ENCODE results near the gene HMGXB4. TPM values are rescaled to one million over a fixed set of nuclear protein-coding genes. Genes with fewer than 3 reads are reported as not detected.

Gene HMGXB4
- polyA plus RNA-seq, 1 donor: 18.6 TPM

DNA sequence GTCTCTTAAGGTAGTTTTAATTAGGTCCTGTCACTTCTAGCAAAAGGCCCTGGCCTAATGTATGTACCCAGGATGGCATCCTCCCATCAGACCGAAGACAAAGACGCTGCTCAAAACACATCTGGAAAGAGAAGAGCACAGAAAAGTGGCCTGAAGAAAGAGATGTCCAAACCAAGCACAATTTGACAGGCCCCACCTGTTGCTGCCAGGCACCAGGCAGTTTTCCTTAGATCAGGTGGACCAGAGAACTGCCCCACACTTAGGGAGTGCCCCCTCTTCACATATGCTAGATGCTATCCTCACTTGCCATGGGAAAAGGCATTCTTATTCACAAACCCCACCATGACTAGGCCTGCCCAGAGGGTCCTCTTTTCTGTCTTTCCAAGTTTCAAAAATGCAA lies 3.3 kb upstream of the HMGXB4 start:
- peaks cover 2% of the 10 kb centered on the region for H3K4me1 ChIP-seq (ENCODE audit: control insufficient read depth, insufficient read depth, low read length)
- H3K4me3 ChIP-seq (ENCODE audit: low read length): no peak overlapping the region
- H3K9me3 ChIP-seq (ENCODE audit: control insufficient read depth, low read depth, low read length): no peaks in the 10 kb centered on the region
- H3K27ac ChIP-seq (ENCODE audit: low read length): no peak overlapping the region
- H3K27me3 ChIP-seq (ENCODE audit: control insufficient read depth, insufficient read depth, low read length): no peaks in the 10 kb centered on the region
- DNase-seq: no peak
- H3K36me3 ChIP-seq (ENCODE audit: control insufficient read depth, insufficient read depth, low read length): no peaks in the 10 kb centered on the region
- no CpG with 5 or more reads among the region's 2 CpGs for WGBS (ENCODE audit: insufficient coverage, low lambda C conversion rate)

DNA sequence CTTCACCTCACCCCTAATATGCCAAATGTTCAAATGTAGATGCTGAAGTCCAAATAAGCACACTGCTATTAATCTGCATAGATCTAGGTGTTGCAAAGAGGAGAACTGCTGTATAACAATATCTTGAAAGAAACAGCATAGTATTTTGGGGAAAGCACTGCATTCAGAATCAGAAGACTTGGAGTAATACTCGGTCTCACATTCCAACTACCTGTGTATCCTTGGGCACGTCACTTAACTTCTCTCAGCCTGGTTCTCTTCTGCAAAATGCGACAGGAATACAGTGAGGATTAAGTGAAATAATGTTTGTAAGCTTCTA lies 332 bp upstream of the HMGXB4 start:
- Histone ChIP-seq H3K27me3 (ENCODE audit: control insufficient read depth, insufficient read depth, low read length) (no peaks in the 10 kb centered on the region), H3K4me3 (ENCODE audit: low read length) (peak overlapping the region; percentile 87), H3K27ac (ENCODE audit: low read length) (no peak overlapping the region)

DNA sequence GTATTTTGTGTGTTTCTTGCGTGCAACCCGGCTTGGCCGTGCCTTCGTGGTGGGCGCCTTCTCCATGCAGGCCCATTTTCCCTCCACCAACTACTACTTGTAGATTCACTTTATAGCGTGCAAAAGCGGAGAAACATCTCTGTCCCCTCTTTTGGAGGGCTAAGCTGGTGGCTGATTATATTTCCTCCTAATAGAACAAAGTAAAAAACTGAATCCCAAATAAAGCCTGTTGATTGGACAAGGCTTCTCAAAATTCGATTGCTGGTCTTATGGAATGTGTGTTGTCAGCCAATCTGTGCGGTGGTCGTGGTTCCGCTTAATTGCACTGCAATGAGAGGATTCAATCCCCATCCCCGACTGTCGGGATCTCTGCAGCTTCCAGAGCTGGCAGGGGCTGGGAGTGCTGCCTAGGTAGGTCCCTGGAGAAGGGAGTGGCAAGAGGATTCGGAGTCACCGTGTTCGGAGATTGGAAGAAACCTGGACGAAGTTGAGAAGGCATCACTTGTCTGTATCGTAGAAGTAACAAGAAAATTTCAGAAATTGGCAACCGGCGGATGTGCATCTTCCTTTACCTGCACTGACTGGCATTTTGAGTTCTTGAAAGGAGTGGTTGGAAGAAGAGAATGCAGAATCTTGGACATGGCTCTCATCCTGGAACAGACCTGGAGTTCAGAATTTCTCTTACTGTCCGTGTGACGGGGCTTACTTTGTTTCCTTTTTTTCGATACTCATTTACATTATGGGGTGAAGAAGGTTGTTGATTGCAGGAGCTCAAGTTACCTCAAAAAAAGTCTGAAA lies 1.1 kb downstream of the HMGXB4 start:
- peak in 1 of 2 donors; percentile 29 for DNase-seq
- 60% methylated on average over 1 of the region's 23 CpGs for WGBS (ENCODE audit: insufficient coverage, low lambda C conversion rate)
- Histone ChIP-seq H3K4me1 (ENCODE audit: control insufficient read depth, insufficient read depth, low read length) (peaks cover 2% of the 10 kb centered on the region), H3K4me3 (ENCODE audit: low read length) (peak overlapping the region; percentile 87), H3K9me3 (ENCODE audit: control insufficient read depth, low read depth, low read length) (no peaks in the 10 kb centered on the region), H3K27me3 (ENCODE audit: control insufficient read depth, insufficient read depth, low read length) (no peaks in the 10 kb centered on the region), H3K36me3 (ENCODE audit: control insufficient read depth, insufficient read depth, low read length) (peaks cover 14% of the 10 kb centered on the region), H3K27ac (ENCODE audit: low read length) (peak overlapping the region; percentile 48)

More for the DNA sequence above, 332 bp upstream of the HMGXB4 start:
- WGBS (ENCODE audit: insufficient coverage, low lambda C conversion rate): no CpG with 5 or more reads among the region's 3 CpGs
- no peak for DNase-seq
- no peaks in the 10 kb centered on the region for H3K36me3 ChIP-seq (ENCODE audit: control insufficient read depth, insufficient read depth, low read length)
- peaks cover 2% of the 10 kb centered on the region for H3K4me1 ChIP-seq (ENCODE audit: control insufficient read depth, insufficient read depth, low read length)
- no peaks in the 10 kb centered on the region for H3K9me3 ChIP-seq (ENCODE audit: control insufficient read depth, low read depth, low read length)

DNA sequence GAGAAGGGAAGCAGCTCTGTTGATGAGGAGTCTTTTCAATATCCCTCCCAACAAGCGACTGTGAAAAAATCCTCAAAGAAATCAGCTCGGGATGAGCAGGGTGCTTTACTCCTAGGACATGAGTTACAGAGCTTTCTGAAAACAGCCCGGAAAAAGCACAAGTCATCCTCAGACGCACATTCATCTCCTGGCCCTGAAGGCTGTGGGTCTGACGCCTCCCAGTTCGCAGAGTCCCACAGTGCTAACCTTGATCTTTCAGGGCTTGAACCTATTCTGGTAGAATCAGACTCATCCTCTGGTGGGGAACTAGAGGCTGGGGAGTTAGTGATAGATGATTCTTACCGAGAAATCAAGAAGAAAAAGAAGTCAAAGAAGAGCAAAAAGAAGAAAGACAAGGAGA lies 7.7 kb downstream of the HMGXB4 start:
- no peak for DNase-seq
- Histone ChIP-seq H3K36me3 (ENCODE audit: control insufficient read depth, insufficient read depth, low read length) (peaks cover 74% of the 10 kb centered on the region), H3K27me3 (ENCODE audit: control insufficient read depth, insufficient read depth, low read length) (no peaks in the 10 kb centered on the region), H3K27ac (ENCODE audit: low read length) (no peak overlapping the region), H3K4me3 (ENCODE audit: low read length) (no peak overlapping the region), H3K4me1 (ENCODE audit: control insufficient read depth, insufficient read depth, low read length) (no peaks in the 10 kb centered on the region), H3K9me3 (ENCODE audit: control insufficient read depth, low read depth, low read length) (no peaks in the 10 kb centered on the region)
- WGBS (ENCODE audit: insufficient coverage, low lambda C conversion rate): 100% methylated on average over 2 of the region's 7 CpGs

DNA sequence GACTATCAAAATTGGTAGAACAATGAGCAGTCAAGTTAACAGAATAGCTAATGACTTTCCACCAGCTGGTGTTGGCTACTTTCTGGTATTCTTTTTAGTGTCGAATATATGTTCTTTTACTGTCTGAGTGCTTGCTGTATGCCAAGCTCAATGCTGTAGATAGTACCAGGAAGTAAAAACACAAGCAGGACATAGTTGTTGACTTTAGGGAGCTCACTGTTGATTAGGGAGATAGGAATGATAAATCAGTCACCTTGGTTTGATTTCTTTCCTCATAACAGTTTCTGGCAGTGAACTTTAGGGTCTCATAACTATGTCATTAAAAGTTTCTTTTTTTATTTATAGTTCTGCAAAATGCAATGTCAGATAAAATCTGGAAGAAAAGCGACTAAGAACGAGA lies 9.0 kb downstream of the HMGXB4 start:
- no peak overlapping the region for H3K27ac ChIP-seq (ENCODE audit: low read length)
- no peaks in the 10 kb centered on the region for H3K4me1 ChIP-seq (ENCODE audit: control insufficient read depth, insufficient read depth, low read length)
- DNase-seq: peak in 1 of 2 donors; percentile 10
- no peaks in the 10 kb centered on the region for H3K27me3 ChIP-seq (ENCODE audit: control insufficient read depth, insufficient read depth, low read length)
- peaks cover 85% of the 10 kb centered on the region for H3K36me3 ChIP-seq (ENCODE audit: control insufficient read depth, insufficient read depth, low read length)
- WGBS (ENCODE audit: insufficient coverage, low lambda C conversion rate): 73% methylated on average over 2 of the region's 3 CpGs
- H3K9me3 ChIP-seq (ENCODE audit: control insufficient read depth, low read depth, low read length): no peaks in the 10 kb centered on the region
- no peak overlapping the region for H3K4me3 ChIP-seq (ENCODE audit: low read length)

DNA sequence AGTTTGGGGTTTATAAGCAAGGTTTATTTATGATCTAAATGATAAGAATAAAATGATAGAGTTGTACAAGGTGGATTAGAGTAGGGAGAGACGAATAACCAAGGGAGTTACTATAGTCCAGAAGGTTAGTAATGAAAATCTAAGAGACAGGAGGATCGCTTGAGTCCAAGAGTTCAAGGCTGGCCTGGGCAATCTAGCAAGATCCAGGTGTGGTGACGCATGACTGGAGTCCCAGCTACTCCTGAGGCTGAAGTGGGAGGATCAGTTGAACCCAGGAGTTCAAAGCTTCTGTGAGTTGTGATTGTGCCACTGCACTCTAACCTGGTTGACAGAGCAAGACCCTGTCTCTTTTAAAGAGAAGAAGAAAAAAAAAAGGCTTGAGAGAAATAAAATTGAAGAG lies 12.3 kb downstream of the HMGXB4 start:
- Histone ChIP-seq H3K4me1 (ENCODE audit: control insufficient read depth, insufficient read depth, low read length) (no peaks in the 10 kb centered on the region), H3K27me3 (ENCODE audit: control insufficient read depth, insufficient read depth, low read length) (no peaks in the 10 kb centered on the region), H3K9me3 (ENCODE audit: control insufficient read depth, low read depth, low read length) (no peaks in the 10 kb centered on the region), H3K4me3 (ENCODE audit: low read length) (no peak overlapping the region), H3K27ac (ENCODE audit: low read length) (no peak overlapping the region), H3K36me3 (ENCODE audit: control insufficient read depth, insufficient read depth, low read length) (peaks cover 81% of the 10 kb centered on the region)
- no peak for DNase-seq
- no CpG with 5 or more reads among the region's 3 CpGs for WGBS (ENCODE audit: insufficient coverage, low lambda C conversion rate)

DNA sequence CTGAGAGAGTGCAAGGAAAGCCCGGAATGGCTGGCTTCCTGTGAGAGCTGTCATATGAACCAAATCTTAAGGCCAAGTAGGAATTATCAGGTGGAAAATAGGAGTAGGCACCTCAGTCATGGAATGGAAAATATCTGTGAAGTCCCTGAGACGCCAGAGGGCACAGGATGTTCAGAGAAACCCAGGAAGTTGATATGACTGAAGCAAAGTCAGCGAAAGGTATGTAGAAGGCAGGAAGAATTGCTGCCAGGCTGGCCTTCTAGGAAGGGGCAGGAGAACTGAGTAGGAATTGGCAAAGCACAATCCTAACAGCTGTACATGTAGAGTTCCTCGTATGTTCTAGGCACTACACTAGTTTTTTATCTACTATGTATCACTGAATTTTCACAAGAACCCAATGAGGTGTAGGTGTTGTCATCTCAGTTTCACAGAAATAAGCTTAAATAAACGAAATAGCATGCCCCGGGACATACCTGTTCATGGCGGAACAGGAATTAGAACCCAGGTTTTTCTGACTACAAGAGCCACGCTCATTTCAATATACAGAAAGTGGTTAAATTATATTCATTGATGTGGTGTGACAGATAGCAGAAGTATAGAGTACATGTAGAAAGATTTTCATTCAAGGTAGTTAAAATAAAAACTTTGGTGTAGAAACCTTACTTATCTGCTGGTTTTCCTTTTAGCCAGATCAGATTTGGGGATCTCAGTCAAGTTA lies 17.0 kb downstream of the HMGXB4 start:
- no peak for DNase-seq
- Histone ChIP-seq H3K36me3 (ENCODE audit: control insufficient read depth, insufficient read depth, low read length) (peaks cover 45% of the 10 kb centered on the region), H3K4me3 (ENCODE audit: low read length) (no peak overlapping the region), H3K27ac (ENCODE audit: low read length) (no peak overlapping the region), H3K4me1 (ENCODE audit: control insufficient read depth, insufficient read depth, low read length) (no peaks in the 10 kb centered on the region), H3K27me3 (ENCODE audit: control insufficient read depth, insufficient read depth, low read length) (no peaks in the 10 kb centered on the region), H3K9me3 (ENCODE audit: control insufficient read depth, low read depth, low read length) (no peaks in the 10 kb centered on the region)
- 100% methylated on average over 3 of the region's 8 CpGs for WGBS (ENCODE audit: insufficient coverage, low lambda C conversion rate)

DNA sequence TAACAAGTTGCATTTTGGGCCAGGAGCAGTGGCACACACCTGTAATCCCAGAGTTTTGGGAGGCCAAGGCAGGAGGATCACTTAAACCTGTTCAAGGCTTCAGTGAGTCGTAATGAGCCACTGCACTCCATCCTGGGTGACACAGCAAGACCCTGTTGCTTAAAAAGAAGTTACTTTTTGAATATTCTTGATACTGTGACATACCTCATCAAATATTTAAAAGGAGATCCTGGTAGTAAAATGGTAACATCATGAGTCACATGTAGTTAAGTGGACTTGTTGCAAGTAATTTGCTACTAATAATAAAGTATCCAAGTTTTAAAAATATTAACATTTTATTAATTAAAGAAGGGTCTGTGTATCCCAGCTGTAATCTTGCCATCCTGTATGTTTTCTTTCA lies 18.3 kb downstream of the HMGXB4 start:
- Histone ChIP-seq H3K36me3 (ENCODE audit: control insufficient read depth, insufficient read depth, low read length) (peaks cover 35% of the 10 kb centered on the region), H3K27ac (ENCODE audit: low read length) (no peak overlapping the region), H3K27me3 (ENCODE audit: control insufficient read depth, insufficient read depth, low read length) (no peaks in the 10 kb centered on the region), H3K9me3 (ENCODE audit: control insufficient read depth, low read depth, low read length) (no peaks in the 10 kb centered on the region), H3K4me3 (ENCODE audit: low read length) (no peak overlapping the region), H3K4me1 (ENCODE audit: control insufficient read depth, insufficient read depth, low read length) (no peaks in the 10 kb centered on the region)
- no CpG with 5 or more reads among the region's 1 CpG for WGBS (ENCODE audit: insufficient coverage, low lambda C conversion rate)
- no peak for DNase-seq

DNA sequence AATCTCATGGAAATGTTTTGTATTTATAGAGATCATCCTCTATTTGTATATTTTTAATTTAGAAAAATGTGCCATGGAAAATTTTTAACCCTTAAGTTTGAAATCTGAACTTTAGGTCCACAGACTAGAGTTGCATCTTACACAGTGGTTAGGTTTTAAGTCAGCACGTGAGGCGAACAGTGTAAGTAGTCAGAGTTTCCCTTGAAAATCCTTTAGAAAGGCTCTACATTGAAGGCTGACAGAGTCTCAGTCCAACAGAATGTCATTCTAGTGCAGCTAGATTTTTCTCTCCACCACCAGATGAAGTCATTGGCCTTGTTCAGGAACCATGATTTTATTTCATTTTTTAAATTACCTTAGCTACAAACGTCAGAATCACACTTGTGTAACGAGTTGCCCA lies 18.7 kb downstream of the HMGXB4 start:
- no peaks in the 10 kb centered on the region for H3K9me3 ChIP-seq (ENCODE audit: control insufficient read depth, low read depth, low read length)
- no peaks in the 10 kb centered on the region for H3K4me1 ChIP-seq (ENCODE audit: control insufficient read depth, insufficient read depth, low read length)
- WGBS (ENCODE audit: insufficient coverage, low lambda C conversion rate): no CpG with 5 or more reads among the region's 4 CpGs
- no peak for DNase-seq
- no peak overlapping the region for H3K27ac ChIP-seq (ENCODE audit: low read length)
- no peaks in the 10 kb centered on the region for H3K27me3 ChIP-seq (ENCODE audit: control insufficient read depth, insufficient read depth, low read length)
- no peak overlapping the region for H3K4me3 ChIP-seq (ENCODE audit: low read length)
- H3K36me3 ChIP-seq (ENCODE audit: control insufficient read depth, insufficient read depth, low read length): peaks cover 33% of the 10 kb centered on the region

DNA sequence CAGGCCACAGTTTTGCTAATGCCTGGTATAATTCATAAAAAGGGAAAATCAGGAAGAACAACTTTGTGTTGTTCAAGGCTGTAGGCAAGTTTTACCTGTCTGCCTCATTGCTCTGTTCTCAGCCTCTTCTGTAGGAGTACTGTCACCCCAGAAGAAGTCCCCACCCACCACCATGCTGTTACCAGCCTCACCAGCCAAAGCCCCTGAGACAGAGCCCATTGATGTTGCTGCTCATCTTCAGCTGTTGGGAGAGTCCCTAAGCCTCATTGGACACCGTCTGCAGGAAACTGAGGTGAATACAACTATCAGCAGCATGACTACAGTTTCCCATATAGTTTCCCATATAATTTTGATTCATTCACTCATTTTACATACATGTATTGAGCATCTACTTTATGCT lies 30.8 kb downstream of the HMGXB4 start:
- no CpG with 5 or more reads among the region's 1 CpG for whole genome bisulfite sequencing (ENCODE audit: insufficient coverage, low lambda C conversion rate)
- Histone ChIP-seq H3K36me3 (ENCODE audit: control insufficient read depth, insufficient read depth, low read length) (peaks cover 57% of the 10 kb centered on the region), H3K27me3 (ENCODE audit: control insufficient read depth, insufficient read depth, low read length) (no peaks in the 10 kb centered on the region)

More for the DNA sequence above, 30.8 kb downstream of the HMGXB4 start:
- Histone ChIP-seq H3K27ac (ENCODE audit: low read length) (no peak overlapping the region), H3K4me1 (ENCODE audit: control insufficient read depth, insufficient read depth, low read length) (no peaks in the 10 kb centered on the region), H3K4me3 (ENCODE audit: low read length) (no peak overlapping the region), H3K9me3 (ENCODE audit: control insufficient read depth, low read depth, low read length) (no peaks in the 10 kb centered on the region)
- DNase-seq: no peak
